HG02763 (cell line): ENCODE results near the gene PLAA.

Experiments used
- ATAC-seq: cut with Tn5 transposase; IDR thresholded peaks from one replicate; pipeline ENCODE4 v1.9.1; 2021; ENCODE audit warnings: mild to moderate bottlenecking, moderate library complexity; ENCODE audit not compliant: unreplicated experiment

The PLAA gene

GRCh38 chr9:26946753-26947727 is at the start of gene PLAA:
Gene PLAA, minus strand, starts transcription at chr9:26947242. Its CDS starts 197 bp downstream, at chr9:26947045.
- peak; percentile 100 for ATAC-seq

- ATAC-seq, result no peak
Observed at GRCh38 chr9:26995810-26996209, 48.8 kb upstream of the PLAA start.

GRCh38 chr9:26983340-26983739 is 36.3 kb upstream of the PLAA start:
- no peak for ATAC-seq

GRCh38 chr9:26975728-26976707 is 29.0 kb upstream of the PLAA start:
- no peak for ATAC-seq

GRCh38 chr9:26974927-26975326 is 27.9 kb upstream of the PLAA start:
- no peak for ATAC-seq

GRCh38 chr9:26973989-26974388 is 26.9 kb upstream of the PLAA start:
- no peak for ATAC-seq

- ATAC-seq, result no peak
Observed at GRCh38 chr9:26971721-26972120, 24.7 kb upstream of the PLAA start.

GRCh38 chr9:26956860-26957233 is 9.8 kb upstream of the PLAA start:
- no peak for ATAC-seq

- ATAC-seq, result peak; percentile 99
Observed at GRCh38 chr9:26955921-26956859, 9.1 kb upstream of the PLAA start, which contains the start of gene IFT74. Gene IFT74, plus strand, starts transcription at chr9:26956412. Its CDS starts 5,556 bp downstream, at chr9:26961968.

- ATAC-seq, result peak; percentile 21
Observed at GRCh38 chr9:26955222-26955903, 8.3 kb upstream of the PLAA start.

GRCh38 chr9:26954050-26954508 is 7.0 kb upstream of the PLAA start:
- no peak for ATAC-seq

GRCh38 chr9:26951794-26952193 is 4.8 kb upstream of the PLAA start:
- no peak for ATAC-seq

GRCh38 chr9:26950521-26950920 is 3.5 kb upstream of the PLAA start:
- no peak for ATAC-seq

- no peak for ATAC-seq
Observed at GRCh38 chr9:26949637-26950069, 2.6 kb upstream of the PLAA start.

GRCh38 chr9:26947736-26948135 is 694 bp upstream of the PLAA start:
- ATAC-seq, result no peak

GRCh38 chr9:26945591-26945990 is 1.5 kb downstream of the PLAA start:
- no peak for ATAC-seq

GRCh38 chr9:26940779-26941178 is 6.3 kb downstream of the PLAA start:
- ATAC-seq, result no peak

GRCh38 chr9:26939955-26940711 is 6.9 kb downstream of the PLAA start:
- no peak for ATAC-seq
